ENCODE measurements around the gene IMPDH1. TPM values are rescaled to one million over a fixed set of nuclear protein-coding genes. Genes with fewer than 3 reads are reported as not detected.

The IMPDH1 gene
- total RNA-seq, 1 donor from 2014 or later = 17.4 TPM

- peak overlapping the region; percentile 95 for H3K4me3 ChIP-seq
- DNase-seq = no peak
- H3K4me1 ChIP-seq = peaks cover 68% of the 10 kb centered on the region
- no peaks in the 10 kb centered on the region for H3K9me3 ChIP-seq (replicated peaks)
- H3K27me3 ChIP-seq (ENCODE audit: low read depth) = no peaks in the 10 kb centered on the region
- intact Hi-C loops (cut with micrococcal nuclease) = no loop called here
- TF ChIP-seq, protein P1, sequence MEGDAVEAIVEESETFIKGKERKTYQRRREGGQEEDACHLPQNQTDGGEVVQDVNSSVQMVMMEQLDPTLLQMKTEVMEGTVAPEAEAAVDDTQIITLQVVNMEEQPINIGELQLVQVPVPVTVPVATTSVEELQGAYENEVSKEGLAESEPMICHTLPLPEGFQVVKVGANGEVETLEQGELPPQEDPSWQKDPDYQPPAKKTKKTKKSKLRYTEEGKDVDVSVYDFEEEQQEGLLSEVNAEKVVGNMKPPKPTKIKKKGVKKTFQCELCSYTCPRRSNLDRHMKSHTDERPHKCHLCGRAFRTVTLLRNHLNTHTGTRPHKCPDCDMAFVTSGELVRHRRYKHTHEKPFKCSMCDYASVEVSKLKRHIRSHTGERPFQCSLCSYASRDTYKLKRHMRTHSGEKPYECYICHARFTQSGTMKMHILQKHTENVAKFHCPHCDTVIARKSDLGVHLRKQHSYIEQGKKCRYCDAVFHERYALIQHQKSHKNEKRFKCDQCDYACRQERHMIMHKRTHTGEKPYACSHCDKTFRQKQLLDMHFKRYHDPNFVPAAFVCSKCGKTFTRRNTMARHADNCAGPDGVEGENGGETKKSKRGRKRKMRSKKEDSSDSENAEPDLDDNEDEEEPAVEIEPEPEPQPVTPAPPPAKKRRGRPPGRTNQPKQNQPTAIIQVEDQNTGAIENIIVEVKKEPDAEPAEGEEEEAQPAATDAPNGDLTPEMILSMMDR (IDR thresholded peaks at IDR 0.05; ENCODE audit: borderline replicate concordance) = no peak
- H3K27ac ChIP-seq (replicated peaks) = peak overlapping the region; percentile 88
- H3K36me3 ChIP-seq = peaks cover under 1% of the 10 kb centered on the region
Measured at GRCh38 chr7:128406314-128407232, 3.2 kb downstream of the IMPDH1 start.

GRCh38 chr7:128405471-128406313, 4.1 kb downstream of the IMPDH1 start:
- peaks cover 9% of the 10 kb centered on the region for H3K36me3 ChIP-seq
- TF ChIP-seq, protein P1 (IDR thresholded peaks at IDR 0.05; ENCODE audit: borderline replicate concordance) = no peak
- H3K4me1 ChIP-seq = peaks cover 66% of the 10 kb centered on the region
- intact Hi-C loops (cut with micrococcal nuclease) = no loop called here
- DNase-seq = peak; percentile 58
- H3K27ac ChIP-seq (replicated peaks) = peak overlapping the region; percentile 88
- H3K9me3 ChIP-seq (replicated peaks) = no peaks in the 10 kb centered on the region
- H3K4me3 ChIP-seq = peak overlapping the region; percentile 95
- H3K27me3 ChIP-seq (ENCODE audit: low read depth) = no peaks in the 10 kb centered on the region

DNA sequence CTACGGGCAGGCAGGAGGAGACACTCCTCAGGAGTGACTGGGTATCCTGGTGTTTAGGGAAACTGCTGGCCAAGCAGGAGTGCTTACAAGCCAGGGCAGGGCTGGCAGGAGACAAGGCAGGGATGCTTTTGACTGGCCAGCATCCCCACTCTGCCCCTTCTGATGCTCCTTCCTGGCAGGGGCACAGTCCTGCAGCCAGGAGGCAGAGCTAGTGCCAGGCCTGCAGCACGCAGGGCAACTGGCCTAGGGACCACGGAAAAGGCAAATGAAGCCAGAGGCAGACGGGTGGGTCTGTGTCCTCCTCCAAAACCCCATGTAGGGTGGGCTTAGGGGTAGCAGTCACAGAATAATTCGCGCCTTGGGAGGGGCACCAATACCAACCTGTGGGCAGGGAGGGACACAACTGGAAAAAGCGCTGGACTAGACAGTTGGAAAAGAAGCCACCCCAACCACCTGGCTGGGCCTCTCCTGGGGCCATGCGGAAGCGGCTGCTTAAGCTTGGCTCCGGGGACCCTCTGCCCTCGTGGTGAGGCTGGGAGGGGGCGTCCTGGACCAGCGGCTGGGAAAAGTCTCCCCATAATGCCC, 4.8 kb downstream of the IMPDH1 start:
- intact Hi-C loops (cut with micrococcal nuclease) = no loop called here
- no peak for DNase-seq
- H3K9me3 ChIP-seq (replicated peaks) = no peaks in the 10 kb centered on the region
- TF ChIP-seq, protein P1 (IDR thresholded peaks at IDR 0.05; ENCODE audit: borderline replicate concordance) = peak; percentile 24
- H3K4me1 ChIP-seq = peaks cover 58% of the 10 kb centered on the region
- peak overlapping the region; percentile 79 for H3K27ac ChIP-seq (replicated peaks)
- peak overlapping the region; percentile 95 for H3K4me3 ChIP-seq
- H3K27me3 ChIP-seq (ENCODE audit: low read depth) = no peaks in the 10 kb centered on the region
- peaks cover 16% of the 10 kb centered on the region for H3K36me3 ChIP-seq

DNA sequence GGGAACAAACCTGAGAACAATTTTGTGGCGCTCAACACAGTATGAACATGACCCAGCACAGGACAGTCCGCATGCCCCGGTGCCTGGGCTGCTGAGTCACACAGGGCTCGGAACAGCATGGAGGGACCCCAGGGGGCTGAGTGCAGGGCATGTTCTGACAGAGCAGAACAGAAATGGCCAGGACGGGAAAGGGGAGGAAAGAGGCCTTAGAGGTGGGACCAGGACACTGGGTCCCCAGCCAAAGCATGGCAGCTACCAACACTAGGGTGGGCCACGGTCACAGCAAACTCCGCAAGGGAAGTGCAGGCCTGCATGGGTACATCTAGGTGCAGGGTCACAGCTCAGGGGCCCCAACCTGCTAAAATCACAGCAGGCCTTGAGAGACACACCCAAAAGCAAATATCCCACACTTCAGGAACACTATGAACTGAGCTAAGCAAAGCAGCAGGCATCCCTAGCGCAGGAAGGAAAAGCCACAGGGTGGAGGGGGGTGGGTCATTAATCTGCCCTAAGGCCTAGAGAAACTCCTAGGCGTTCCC, 5.6 kb downstream of the IMPDH1 start:
- Histone ChIP-seq H3K9me3 (replicated peaks) (no peaks in the 10 kb centered on the region), H3K27me3 (ENCODE audit: low read depth) (no peaks in the 10 kb centered on the region), H3K4me1 (peaks cover 54% of the 10 kb centered on the region), H3K4me3 (peak overlapping the region; percentile 95), H3K36me3 (peaks cover 24% of the 10 kb centered on the region), H3K27ac (replicated peaks) (peak overlapping the region; percentile 79)
- intact Hi-C loops (cut with micrococcal nuclease) = no loop called here
- DNase-seq = no peak
- TF ChIP-seq, protein P1 (IDR thresholded peaks at IDR 0.05; ENCODE audit: borderline replicate concordance) = no peak

DNA sequence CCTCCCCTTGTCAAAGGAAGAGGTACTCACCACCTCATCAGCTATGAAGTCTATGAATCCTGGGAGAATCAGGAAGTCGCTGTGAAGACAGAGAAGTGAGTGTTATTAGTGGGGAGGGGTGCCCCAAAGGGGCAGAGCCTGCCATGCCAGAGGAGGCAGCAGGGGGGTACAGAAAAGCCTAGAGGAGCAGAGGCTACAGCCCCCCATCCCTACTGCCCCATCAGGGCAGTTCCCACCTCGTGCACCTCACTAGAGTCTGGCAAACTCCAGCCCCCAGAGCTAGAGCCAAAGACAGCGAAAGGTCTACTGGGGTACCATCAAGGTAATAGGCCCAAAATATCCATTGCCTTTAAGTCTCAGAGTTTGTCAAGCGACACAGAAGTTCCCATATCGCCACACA, 6.1 kb downstream of the IMPDH1 start:
- TF ChIP-seq, protein P1 (IDR thresholded peaks at IDR 0.05; ENCODE audit: borderline replicate concordance) = no peak
- Histone ChIP-seq H3K4me1 (peaks cover 48% of the 10 kb centered on the region), H3K4me3 (peak overlapping the region; percentile 95), H3K36me3 (peaks cover 27% of the 10 kb centered on the region), H3K27me3 (ENCODE audit: low read depth) (no peaks in the 10 kb centered on the region), H3K9me3 (replicated peaks) (no peaks in the 10 kb centered on the region), H3K27ac (replicated peaks) (peak overlapping the region; percentile 79)
- intact Hi-C loops (cut with micrococcal nuclease) = no loop called here
- no peak for DNase-seq

Data from left ventricle myocardium inferior (tissue), 1 donor.